Measurements from ENCODE around the gene POLD2.
"Not testable (repeated sequence)": the region's sequence is repeated elsewhere in the genome, so short reads cannot be mapped to it uniquely, and the experiment has no call there.

Gene POLD2

GRCh38 chr7:44123190-44124003, at the start of gene POLD2:
Gene POLD2 (minus strand): TSS chr7:44123548. CDS start chr7:44122053, 1,495 bp downstream.
- DNase-seq, result peak; percentile 98

DNA sequence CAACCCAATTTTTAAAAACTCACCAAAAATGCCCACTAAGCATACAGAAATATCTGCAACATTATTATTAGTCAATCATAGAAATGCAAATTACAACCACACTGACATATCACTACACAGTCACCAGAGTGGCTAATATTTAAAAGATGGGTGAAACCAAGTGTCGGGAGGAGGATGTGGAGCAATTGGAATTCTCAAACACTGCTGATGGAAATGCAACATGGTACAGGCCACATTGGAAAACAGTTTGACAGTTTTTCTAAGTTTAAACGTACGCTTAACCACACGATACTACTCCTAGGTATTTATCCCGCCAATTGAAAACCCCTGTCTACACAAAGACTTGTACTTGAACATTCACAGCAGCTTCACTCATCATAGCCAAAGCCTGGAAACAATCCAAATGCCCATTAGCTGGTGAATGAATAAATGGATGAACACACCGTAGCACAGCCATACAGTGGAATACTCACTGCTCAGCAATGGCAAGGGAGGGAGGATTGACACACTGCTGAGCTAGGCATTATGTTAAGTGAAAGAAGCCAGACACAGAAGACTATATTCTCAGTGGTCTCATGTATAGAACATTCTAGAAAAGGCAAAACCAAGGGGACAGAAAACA, 49.6 kb upstream of the POLD2 start:
- DNase-seq, result peak; percentile 49

DNA sequence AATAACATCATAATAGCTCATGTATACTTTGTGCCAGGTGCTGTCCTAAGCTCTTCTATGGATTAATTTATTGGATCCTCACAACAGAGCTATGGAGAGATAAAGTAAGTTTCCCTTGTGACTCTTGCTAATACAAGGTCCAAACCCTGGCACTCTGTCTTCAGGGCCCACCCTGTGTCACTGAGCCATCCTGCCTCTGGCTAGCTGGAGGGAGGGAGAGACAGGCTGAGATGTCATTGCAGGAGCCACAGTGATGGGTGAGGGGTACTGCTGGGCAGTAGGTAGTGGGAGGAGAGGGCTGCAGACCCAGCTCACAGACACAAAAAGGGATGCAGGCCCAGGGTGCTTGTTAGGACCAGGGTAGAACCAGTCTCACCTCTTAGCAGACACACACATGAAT, 49.0 kb upstream of the POLD2 start:
- DNase-seq, result no peak

- not testable (repeated sequence) for DNase-seq
Observed at GRCh38 chr7:44171901-44172300, 48.6 kb upstream of the POLD2 start.

GRCh38 chr7:44167920-44168319, 44.6 kb upstream of the POLD2 start:
- DNase-seq, result no peak

GRCh38 chr7:44163591-44163990, 40.2 kb upstream of the POLD2 start:
- DNase-seq, result no peak

DNA sequence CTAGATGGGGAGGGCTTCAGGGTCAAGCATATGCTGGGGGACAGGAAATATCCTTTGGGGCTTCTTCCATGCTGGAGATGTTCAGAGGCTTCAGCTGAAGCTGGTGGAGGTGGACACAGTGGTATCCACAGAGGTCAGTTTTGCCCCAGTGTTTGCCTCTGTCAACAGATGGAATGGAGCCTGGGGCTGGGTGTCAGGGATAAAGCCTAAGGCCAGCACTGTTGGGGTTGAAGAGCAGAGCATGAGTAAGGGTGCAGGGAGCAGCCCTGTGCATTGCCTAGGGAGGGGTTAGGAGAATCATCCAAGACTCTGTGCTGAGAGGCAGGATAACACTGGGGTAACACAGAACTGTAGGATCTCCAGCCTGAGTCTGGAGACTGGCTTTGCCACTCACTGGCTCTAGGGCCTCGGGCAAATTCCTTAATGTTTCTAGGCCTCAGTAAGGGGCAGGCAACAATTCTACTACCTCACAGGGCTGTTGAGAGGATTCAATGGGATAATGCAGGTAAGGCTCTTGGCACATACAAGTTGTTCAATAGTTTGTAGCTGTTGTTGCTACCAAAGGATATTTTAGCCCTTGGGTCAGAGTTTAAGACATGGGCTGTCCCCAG, 39.5 kb upstream of the POLD2 start:
- no peak for DNase-seq

DNA sequence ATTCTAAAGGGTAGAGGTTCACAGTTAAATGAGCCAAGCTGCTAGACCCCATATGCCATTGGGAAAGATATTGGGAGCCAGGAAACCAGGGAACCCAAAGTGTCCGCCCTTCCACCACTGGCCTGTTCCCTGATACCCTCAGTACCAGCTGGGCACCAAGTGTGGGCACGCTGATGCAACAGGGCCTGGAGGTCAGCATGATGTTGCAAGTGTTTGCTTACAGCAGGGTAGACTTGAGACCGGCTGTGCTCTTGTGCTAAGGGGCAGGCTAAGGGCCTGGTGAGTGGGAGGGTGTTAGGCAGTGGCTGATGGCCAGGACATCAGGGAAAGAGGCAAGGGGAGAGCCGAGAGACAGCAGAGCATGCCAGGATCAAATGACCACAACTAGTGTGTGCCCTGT, 38.8 kb upstream of the POLD2 start:
- DNase-seq, result no peak

DNA sequence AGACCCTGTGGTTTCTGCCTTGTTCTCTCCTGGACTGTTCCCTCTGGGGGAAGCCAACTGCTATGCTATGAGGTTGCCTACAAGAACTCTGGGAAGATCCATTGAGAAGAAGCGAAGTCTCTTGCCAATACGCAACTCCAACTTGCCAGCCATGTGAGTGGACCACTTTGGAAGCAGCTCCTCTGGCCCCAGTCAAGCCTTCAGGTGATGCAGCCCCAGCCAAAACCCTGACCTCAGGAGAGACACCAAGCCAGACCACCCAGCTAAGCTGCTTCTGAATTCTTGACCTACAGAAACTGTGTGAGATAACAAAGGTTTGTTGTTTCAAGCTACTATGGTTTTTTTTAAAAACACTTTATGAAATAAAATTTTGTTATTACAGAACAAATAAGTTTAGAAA, 38.0 kb upstream of the POLD2 start:
- no peak for DNase-seq

DNA sequence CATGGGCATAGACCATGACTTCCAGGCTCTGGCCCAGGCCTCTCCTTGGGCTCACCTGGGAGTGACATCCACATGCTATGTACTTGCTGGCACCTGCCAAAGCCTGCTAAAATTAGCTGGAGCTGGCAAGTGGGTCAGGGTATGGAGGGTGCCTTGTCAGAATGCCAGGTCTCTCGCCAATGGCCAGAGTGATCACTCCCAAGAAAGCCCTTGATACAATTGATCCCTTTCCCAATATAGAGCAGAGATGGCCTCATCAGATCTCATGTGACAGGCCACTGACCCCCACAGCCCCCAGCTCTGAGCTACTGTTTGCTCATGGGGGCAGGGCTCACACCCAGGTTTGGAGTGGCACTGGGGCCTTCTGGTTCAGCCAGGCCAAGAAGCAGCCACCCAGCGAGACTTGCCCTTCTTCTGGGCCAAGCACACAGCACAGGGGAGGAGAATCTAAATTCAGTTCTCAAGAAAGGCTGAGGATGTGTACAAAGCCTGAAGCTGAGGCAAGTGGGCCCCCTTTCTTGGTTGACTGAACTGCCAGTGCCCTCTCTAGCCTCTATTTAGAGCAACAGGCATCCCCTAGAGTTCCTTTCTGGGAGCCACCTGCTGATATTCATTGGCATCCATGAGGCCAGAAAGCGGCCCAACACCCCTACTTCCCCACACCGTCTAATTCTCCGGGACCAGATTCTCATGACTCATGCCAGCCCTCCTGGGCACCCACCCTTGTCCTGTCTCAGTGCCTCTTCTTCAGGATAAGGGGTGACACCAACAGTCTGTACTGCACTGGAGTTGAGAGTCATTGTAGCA, 36.7 kb upstream of the POLD2 start:
- no peak for DNase-seq

DNA sequence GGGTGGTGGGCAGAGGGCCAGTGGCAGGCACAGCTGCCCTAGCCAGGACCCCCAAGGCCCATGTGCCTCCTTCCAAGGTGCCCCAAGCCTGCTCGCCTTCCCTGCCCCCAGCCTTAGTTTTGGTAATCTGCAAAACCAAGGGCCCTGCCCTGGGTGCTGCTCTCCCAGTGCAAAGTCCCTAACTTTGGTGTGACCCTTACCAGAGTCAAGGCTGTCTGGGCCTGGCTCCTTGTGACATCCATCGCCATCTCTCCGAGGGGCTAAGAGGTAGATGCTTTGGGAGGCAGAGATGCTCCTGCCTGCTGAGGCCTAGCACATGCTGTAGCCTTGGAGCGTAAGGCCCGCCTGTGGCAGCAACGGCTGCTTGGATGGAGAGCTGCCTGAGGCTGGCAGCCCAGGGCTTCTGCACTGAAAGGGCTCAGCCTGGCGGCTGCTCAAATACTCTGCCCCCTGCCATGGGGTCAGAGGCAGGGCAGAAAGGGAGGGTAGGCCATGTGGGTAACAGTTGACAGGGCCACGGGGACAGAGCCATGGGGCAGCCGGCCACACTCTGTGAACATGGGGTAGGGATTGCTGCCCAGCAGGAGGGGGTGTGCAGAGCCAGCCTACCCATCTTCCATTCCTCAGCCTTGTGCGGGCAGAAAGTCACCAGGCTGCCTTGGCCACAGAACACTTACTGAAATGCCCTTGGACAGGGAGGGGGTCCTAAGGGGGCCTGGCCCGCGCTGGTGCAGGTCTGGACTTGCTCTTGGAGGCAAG, 35.7 kb upstream of the POLD2 start:
- no peak for DNase-seq

- DNase-seq, result no peak
Observed at GRCh38 chr7:44158096-44158872, 34.9 kb upstream of the POLD2 start.

GRCh38 chr7:44157116-44158080, 34.0 kb upstream of the POLD2 start:
- DNase-seq, result no peak

GRCh38 chr7:44156453-44157010, 33.2 kb upstream of the POLD2 start:
- DNase-seq, result no peak

DNA sequence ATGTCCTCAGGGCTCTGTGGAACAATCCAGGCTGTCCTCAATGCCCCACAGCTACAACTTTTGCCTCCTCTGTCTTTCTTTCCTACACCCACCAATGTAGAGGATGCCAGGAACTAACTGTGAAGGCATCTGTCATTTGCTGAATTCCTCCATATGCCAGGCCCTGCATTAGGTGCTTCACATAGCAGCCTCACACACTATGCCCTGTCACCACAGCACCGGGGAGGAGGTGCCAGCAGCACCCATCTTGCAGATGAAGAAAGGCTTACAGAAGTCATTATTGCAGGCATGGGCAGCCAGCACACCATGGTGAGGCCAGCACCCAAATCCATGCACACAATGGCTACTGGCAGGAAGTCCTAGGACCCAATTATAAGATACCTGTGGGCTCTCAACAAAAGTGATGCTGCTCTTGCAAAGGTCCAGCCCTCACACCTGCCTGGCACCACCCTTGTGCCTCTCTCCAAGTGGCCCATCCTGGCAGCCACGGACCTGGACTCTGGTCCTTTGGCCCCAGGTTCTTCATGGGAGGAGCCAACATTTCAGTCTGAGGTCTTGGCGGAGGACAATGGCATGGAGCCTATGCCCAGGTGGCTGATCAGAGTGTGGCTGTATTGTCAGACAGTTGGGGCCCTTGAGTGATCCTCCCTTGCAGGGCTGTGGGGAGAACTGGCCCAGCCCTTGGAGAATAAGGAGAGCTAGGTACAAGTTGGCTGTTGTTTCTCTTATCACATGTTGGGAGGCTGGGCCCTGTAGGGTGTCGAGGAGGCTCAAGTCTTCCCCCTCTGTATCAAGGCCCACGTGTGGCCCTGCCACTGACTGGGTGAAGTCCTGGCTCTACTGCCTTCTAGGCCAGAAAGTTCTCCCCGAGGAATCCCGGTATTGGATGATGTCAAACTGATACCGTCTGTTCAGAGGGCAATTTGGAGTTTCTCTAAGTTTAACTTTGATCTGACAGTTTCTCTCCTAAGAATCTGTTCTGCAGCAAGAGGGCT, 32.1 kb upstream of the POLD2 start:
- DNase-seq, result no peak

- no peak for DNase-seq
Observed at GRCh38 chr7:44154703-44155102, 31.4 kb upstream of the POLD2 start.

GRCh38 chr7:44153948-44154335, 30.6 kb upstream of the POLD2 start:
- DNase-seq, result no peak

Measured in NCI-H1105 (cell line).